Measurements from ENCODE around the gene NOS3. TPM values are rescaled to one million over a fixed set of nuclear protein-coding genes. Genes with fewer than 3 reads are reported as not detected.

The NOS3 gene
- total and polyA plus RNA-seq, 2 experiments from 2014 or later = 0.32 to 0.83 TPM

DNA sequence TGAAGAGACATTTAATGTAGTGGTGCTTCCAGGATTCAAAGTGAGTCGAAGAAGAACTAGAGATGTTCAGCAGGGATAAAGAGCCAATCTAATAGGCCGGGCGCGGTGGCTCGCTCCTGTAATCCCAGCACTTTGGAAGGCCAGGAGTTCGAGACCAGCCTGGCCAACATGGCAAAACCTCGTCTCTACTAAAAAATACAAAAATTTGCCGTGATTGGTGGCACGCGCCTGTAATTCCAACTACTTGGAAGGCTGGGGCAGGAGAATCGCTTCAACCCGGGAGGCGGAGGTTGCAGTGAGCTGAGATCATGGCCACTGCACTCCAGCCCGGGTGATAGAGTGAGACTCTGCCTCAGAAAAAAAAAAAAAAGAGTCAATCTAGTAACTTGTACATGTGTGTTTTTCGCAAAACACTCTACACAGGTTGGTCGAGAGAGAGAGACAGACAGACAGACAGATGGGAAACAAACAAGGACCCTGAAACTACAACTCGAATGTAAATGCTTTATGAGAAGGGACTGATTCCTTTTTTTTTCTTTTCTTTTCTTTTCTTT, 38.2 kb downstream of the NOS3 start:
- Histone ChIP-seq H3K27ac (peak overlapping the region; percentile 90), H3K4me2 (ENCODE audit: unreplicated experiment) (peak overlapping the region; percentile 76), H3F3A (ENCODE audit: insufficient read depth) (no peaks in the 10 kb centered on the region), H3K27me3 (replicated peaks; ENCODE audit: insufficient read depth) (no peaks in the 10 kb centered on the region), H3K9me3 (ENCODE audit: low read depth) (no peaks in the 10 kb centered on the region), H3K4me1 (ENCODE audit: insufficient read depth) (peaks cover 10% of the 10 kb centered on the region; the same call in 1 of the 2 replicates), H3K4me3 (peak overlapping the region; percentile 88), H3K9me2 (ENCODE audit: insufficient read depth) (no peaks in the 10 kb centered on the region), H2AFZ (peak overlapping the region; percentile 90), H4K20me1 (ENCODE audit: insufficient read depth) (no peaks in the 10 kb centered on the region), H3K79me2 (ENCODE audit: insufficient read depth) (peaks cover 26% of the 10 kb centered on the region), H3K36me3 (ENCODE audit: low read depth) (no peaks in the 10 kb centered on the region), H3K9ac (peak overlapping the region; percentile 92)
- in situ Hi-C loops (cut with MboI) = no loop called here
- TF ChIP-seq EZH2phosphoT487 (IDR thresholded peaks at IDR 0.05; ENCODE audit: insufficient read depth, low read depth) (no peak), EZH2 (IDR thresholded peaks at IDR 0.05; ENCODE audit: insufficient read depth, poor library complexity, severe bottlenecking) (no peak)
- 21 to 23% methylated on average over 17 of the region's 17 CpGs for WGBS, 2 experiments (ENCODE audit: low coverage in 1 of 2, low lambda C conversion rate in 2 of 2, missing lambda C conversion rate in 2 of 2)
- DNase-seq = peak; percentile 29

DNA sequence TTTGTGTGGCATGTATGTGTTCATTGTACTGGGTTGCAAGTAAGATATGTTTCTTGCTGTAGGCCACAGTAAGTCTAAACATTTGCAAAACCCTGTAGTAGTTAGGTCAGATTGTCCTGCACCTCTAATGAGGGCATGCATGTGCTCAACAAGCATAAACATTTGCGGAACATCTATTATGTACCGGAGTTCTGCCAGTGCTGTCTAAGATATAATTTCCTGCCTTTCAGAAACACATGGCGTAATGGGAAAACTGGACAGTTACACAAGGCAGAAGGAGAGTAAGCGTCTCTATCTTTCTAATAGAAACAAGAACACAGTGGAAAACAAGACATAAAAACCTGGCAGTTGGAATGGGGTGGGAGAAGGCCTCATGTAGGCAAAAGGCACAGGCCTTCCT, 40.2 kb downstream of the NOS3 start:
- no peaks in the 10 kb centered on the region for H3K9me3 ChIP-seq (ENCODE audit: low read depth)
- TF ChIP-seq EZH2phosphoT487 (IDR thresholded peaks at IDR 0.05; ENCODE audit: insufficient read depth, low read depth) (no peak), EZH2 (IDR thresholded peaks at IDR 0.05; ENCODE audit: insufficient read depth, poor library complexity, severe bottlenecking) (no peak)
- H3F3A ChIP-seq (ENCODE audit: insufficient read depth) = no peaks in the 10 kb centered on the region

DNA sequence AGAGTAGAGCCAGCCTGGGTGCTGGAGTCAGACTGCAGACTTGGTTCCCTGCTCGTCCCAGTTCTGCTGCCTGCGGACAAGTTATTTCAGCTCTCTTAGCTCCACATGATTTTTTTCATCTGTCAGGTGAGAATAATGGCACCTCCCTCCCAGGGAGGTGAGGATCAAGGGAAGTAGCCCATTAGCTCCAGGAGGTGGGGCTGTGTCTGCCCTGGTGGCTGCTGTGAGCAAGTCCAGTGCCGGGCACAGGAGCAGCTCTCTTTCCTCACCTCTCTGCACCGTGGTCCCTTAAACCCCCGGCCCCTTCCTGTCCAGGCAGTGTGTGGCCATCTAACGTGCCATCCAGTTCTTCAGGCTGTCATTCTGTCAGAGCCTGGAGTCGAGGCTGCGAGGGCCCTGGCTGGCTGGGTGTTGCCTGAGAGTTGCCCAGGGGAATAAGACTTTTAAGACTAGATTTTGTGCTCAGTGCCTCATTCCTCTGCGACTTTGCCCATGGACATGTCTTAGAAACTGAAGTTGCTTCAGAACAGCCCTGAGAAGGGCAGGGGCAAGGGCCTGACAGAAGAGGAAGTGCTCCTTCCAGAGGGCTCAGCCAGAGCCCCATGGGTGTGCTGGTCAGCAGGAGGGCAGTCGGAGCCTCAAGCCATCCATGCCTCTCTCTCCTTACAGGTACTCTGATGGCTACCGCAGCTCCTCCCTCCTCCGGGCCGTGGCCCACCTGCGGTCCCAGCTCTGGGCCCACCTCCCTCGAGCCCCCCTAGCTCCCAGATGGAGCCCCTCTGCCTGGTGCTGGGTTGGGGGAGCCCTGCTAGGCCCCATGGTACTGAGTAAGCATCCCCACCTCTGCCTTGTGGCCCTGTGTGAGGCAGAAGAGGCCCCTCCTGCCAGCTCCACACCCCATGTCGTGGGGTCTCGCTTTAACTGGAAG, 42.4 kb downstream of the NOS3 start:
- Histone ChIP-seq H3K9me2 (ENCODE audit: insufficient read depth) (no peaks in the 10 kb centered on the region), H3K9ac (no peak overlapping the region), H3K4me1 (ENCODE audit: insufficient read depth) (peaks cover 10% of the 10 kb centered on the region; the same call in 1 of the 2 replicates), H3K4me3 (no peak overlapping the region), H3K27ac (no peak overlapping the region), H3K9me3 (ENCODE audit: low read depth) (no peaks in the 10 kb centered on the region), H3K4me2 (ENCODE audit: unreplicated experiment) (no peak overlapping the region), H4K20me1 (ENCODE audit: insufficient read depth) (no peaks in the 10 kb centered on the region), H3K79me2 (ENCODE audit: insufficient read depth) (peaks cover 26% of the 10 kb centered on the region), H3K36me3 (ENCODE audit: low read depth) (no peaks in the 10 kb centered on the region), H3F3A (ENCODE audit: insufficient read depth) (peaks cover 5% of the 10 kb centered on the region), H3K27me3 (replicated peaks; ENCODE audit: insufficient read depth) (no peaks in the 10 kb centered on the region), H2AFZ (no peak overlapping the region)
- TF ChIP-seq EZH2phosphoT487 (IDR thresholded peaks at IDR 0.05; ENCODE audit: insufficient read depth, low read depth) = no peak
- no peak for TF ChIP-seq EZH2 (IDR thresholded peaks at IDR 0.05; ENCODE audit: insufficient read depth, poor library complexity, severe bottlenecking)
- no peak for DNase-seq
- 90 to 91% methylated on average over 12 to 16 of the region's 17 CpGs for WGBS, 2 experiments (ENCODE audit: low coverage in 1 of 2, low lambda C conversion rate in 2 of 2, missing lambda C conversion rate in 2 of 2)
- in situ Hi-C loops (cut with MboI) = no loop called here

More for the DNA sequence above, 40.2 kb downstream of the NOS3 start:
- DNase-seq = no peak
- Histone ChIP-seq H3K27ac (no peak overlapping the region), H4K20me1 (ENCODE audit: insufficient read depth) (no peaks in the 10 kb centered on the region), H3K4me1 (ENCODE audit: insufficient read depth) (peaks cover 10% of the 10 kb centered on the region; the same call in 1 of the 2 replicates), H2AFZ (no peak overlapping the region), H3K4me3 (no peak overlapping the region), H3K27me3 (replicated peaks; ENCODE audit: insufficient read depth) (no peaks in the 10 kb centered on the region), H3K4me2 (ENCODE audit: unreplicated experiment) (no peak overlapping the region), H3K79me2 (ENCODE audit: insufficient read depth) (peaks cover 26% of the 10 kb centered on the region), H3K36me3 (ENCODE audit: low read depth) (no peaks in the 10 kb centered on the region), H3K9ac (no peak overlapping the region), H3K9me2 (ENCODE audit: insufficient read depth) (no peaks in the 10 kb centered on the region)
- WGBS, 2 experiments (ENCODE audit: low coverage in 1 of 2, low lambda C conversion rate in 2 of 2, missing lambda C conversion rate in 2 of 2) = 82 to 84% methylated on average over 4 of the region's 4 CpGs
- in situ Hi-C loops (cut with MboI) = no loop called here

DNA sequence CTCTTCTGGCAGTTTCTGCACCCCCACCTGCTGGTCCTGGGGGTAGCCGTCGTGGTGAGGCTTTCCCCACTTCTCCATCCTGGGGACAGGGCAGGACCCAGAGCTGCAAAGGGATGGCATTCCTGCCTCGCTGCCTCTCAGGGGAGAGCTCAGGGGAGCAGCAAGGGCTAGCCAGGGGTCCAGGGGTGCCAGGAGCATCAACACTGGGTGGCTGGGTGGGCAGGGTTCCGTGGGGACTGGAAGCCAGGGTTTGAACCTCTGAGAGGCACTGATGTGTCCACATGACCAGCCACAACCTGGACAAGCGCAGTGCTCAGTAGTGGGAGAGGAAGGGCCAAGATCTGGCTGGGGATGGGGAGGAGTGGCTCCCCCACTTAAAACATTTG, 43.0 kb downstream of the NOS3 start:
- Histone ChIP-seq H3K4me2 (ENCODE audit: unreplicated experiment) (no peak overlapping the region), H3K27me3 (replicated peaks; ENCODE audit: insufficient read depth) (no peaks in the 10 kb centered on the region), H4K20me1 (ENCODE audit: insufficient read depth) (no peaks in the 10 kb centered on the region), H3K36me3 (ENCODE audit: low read depth) (no peaks in the 10 kb centered on the region), H3K4me1 (ENCODE audit: insufficient read depth) (peaks cover 16% of the 10 kb centered on the region), H2AFZ (no peak overlapping the region), H3K4me3 (no peak overlapping the region), H3K9me2 (ENCODE audit: insufficient read depth) (no peaks in the 10 kb centered on the region), H3K79me2 (ENCODE audit: insufficient read depth) (peaks cover 26% of the 10 kb centered on the region), H3F3A (ENCODE audit: insufficient read depth) (peaks cover 12% of the 10 kb centered on the region), H3K27ac (no peak overlapping the region), H3K9me3 (ENCODE audit: low read depth) (no peaks in the 10 kb centered on the region), H3K9ac (no peak overlapping the region)
- DNase-seq = no peak
- no peak for TF ChIP-seq EZH2phosphoT487 (IDR thresholded peaks at IDR 0.05; ENCODE audit: insufficient read depth, low read depth)
- TF ChIP-seq EZH2 (IDR thresholded peaks at IDR 0.05; ENCODE audit: insufficient read depth, poor library complexity, severe bottlenecking) = no peak
- in situ Hi-C loops (cut with MboI) = no loop called here
- 89 to 92% methylated on average over 5 of the region's 5 CpGs for WGBS, 2 experiments (ENCODE audit: low coverage in 1 of 2, low lambda C conversion rate in 2 of 2, missing lambda C conversion rate in 2 of 2)

Measured in GM23248 (cell line).